HG02943 (cell line): ENCODE results near the gene SIT1.
"Not testable (repeated sequence)": the region's sequence is repeated elsewhere in the genome, so short reads cannot be mapped to it uniquely, and the experiment has no call there.

ENCODE experiments used
- ATAC-seq: cut with Tn5 transposase; IDR thresholded peaks from one replicate; pipeline ENCODE4 v1.9.1; 2021; ENCODE audit warnings: mild to moderate bottlenecking, low read depth, moderate library complexity; ENCODE audit not compliant: unreplicated experiment

The SIT1 gene

GRCh38 chr9:35661756-35662350, 11.1 kb upstream of the SIT1 start:
- ATAC-seq = no peak

- no peak for ATAC-seq
Observed at GRCh38 chr9:35660966-35661415, 10.3 kb upstream of the SIT1 start.

GRCh38 chr9:35659340-35659739, 8.6 kb upstream of the SIT1 start:
- no peak for ATAC-seq

- ATAC-seq = no peak
Observed at GRCh38 chr9:35658968-35659220, 8.2 kb upstream of the SIT1 start.

GRCh38 chr9:35658137-35658967, 7.6 kb upstream of the SIT1 start, which contains the start of gene CCDC107:
Gene CCDC107 (plus strand): TSS chr9:35658292. CDS start chr9:35658380, 88 bp downstream.
- ATAC-seq = peak; percentile 58

GRCh38 chr9:35657546-35658136, 6.9 kb upstream of the SIT1 start, which contains the start of gene RMRP:
Gene RMRP (minus strand): TSS chr9:35658019.
- ATAC-seq = peak; percentile 75

GRCh38 chr9:35656831-35657545, 6.3 kb upstream of the SIT1 start:
- no peak for ATAC-seq

- ATAC-seq = no peak
Observed at GRCh38 chr9:35656348-35656747, 5.6 kb upstream of the SIT1 start.

GRCh38 chr9:35653611-35654010, 2.9 kb upstream of the SIT1 start:
- no peak for ATAC-seq

- no peak for ATAC-seq
Observed at GRCh38 chr9:35652829-35653209, 2.1 kb upstream of the SIT1 start.

GRCh38 chr9:35651956-35652828, 1.5 kb upstream of the SIT1 start:
- no peak for ATAC-seq

GRCh38 chr9:35649431-35650340, 1.0 kb downstream of the SIT1 start:
- ATAC-seq = no peak

GRCh38 chr9:35646533-35647265, 4.0 kb downstream of the SIT1 start:
- ATAC-seq = peak; percentile 79

- no peak for ATAC-seq
Observed at GRCh38 chr9:35646153-35646532, 4.6 kb downstream of the SIT1 start.

- not testable (repeated sequence) for ATAC-seq
Observed at GRCh38 chr9:35645736-35646135, 5.0 kb downstream of the SIT1 start.

GRCh38 chr9:35643046-35643445, 7.7 kb downstream of the SIT1 start:
- ATAC-seq = no peak

- ATAC-seq = not testable (repeated sequence)
Observed at GRCh38 chr9:35641478-35641877, 9.3 kb downstream of the SIT1 start.

- not testable (repeated sequence) for ATAC-seq
Observed at GRCh38 chr9:35640431-35640830, 10.3 kb downstream of the SIT1 start.
